K562 (cell line): Measurements from ENCODE around the gene HNRNPA3. TPM values are rescaled to one million over a fixed set of nuclear protein-coding genes. Genes with fewer than 3 reads are reported as not detected.

Source experiments
- CBX3 ChIP-seq, 2 experiments: IDR thresholded peaks; 1 replicate in 1 of 2; 2 replicates in 1 of 2; pipeline ENCODE4 v1.6.1; 2012; ENCODE audit warnings: inconsistent platforms in 2 of 2, low read length in 2 of 2, borderline replicate concordance in 1 of 2, control low read depth in 1 of 2
- CHD2 ChIP-seq: IDR thresholded peaks from 2 replicates; pipeline ENCODE4 v1.6.1; 2011; ENCODE audit warnings: low read depth, low read length
- FOXJ2 ChIP-seq: fragments of 200-800 bp; sonication (Bioruptor generic); IDR thresholded peaks from 2 replicates; pipeline ENCODE4 v1.6.1; 2016; ENCODE audit warnings: missing genetic modification characterization, missing compliant biosample characterization
- FOXM1 ChIP-seq, 2 experiments: fragments of 450-650 bp in 1 of 2; sonication (generic) in 1 of 2; formaldehyde crosslinking in 1 of 2; IDR thresholded peaks; 2 replicates each; pipeline versions ENCODE4 v1.6.1 to v1.9.0; 2017 to 2022; ENCODE audit warnings: low read depth in 2 of 2, mild to moderate bottlenecking in 2 of 2, missing genetic modification reagents in 1 of 2, moderate library complexity in 1 of 2
- HSF4 ChIP-seq: fragments of 250-450 bp; sonication (Bioruptor Pico); IDR thresholded peaks from 2 replicates; pipeline ENCODE4 v2.1.2; 2022; ENCODE audit warnings: mild to moderate bottlenecking, moderate library complexity, borderline replicate concordance
- LCOR ChIP-seq: sonication (generic); formaldehyde crosslinking; IDR thresholded peaks from 2 replicates; pipeline ENCODE4 v1.8.0; 2022; ENCODE audit warnings: mild to moderate bottlenecking, missing genetic modification reagents
- MBD2 ChIP-seq: sonication (generic); IDR thresholded peaks from 2 replicates; pipeline ENCODE4 v1.6.1; 2016; ENCODE audit warnings: low read depth, borderline replicate concordance
- MYBL2 ChIP-seq, 2 experiments: fragments of 450-650 bp in 1 of 2; sonication (generic) in 1 of 2; formaldehyde crosslinking in 1 of 2; IDR thresholded peaks; 2 replicates each; pipeline versions ENCODE4 v1.6.1 to v1.8.1; 2017 to 2022; ENCODE audit warnings: borderline replicate concordance in 1 of 2, inconsistent platforms in 1 of 2, low read depth in 1 of 2, mild to moderate bottlenecking in 1 of 2, missing genetic modification reagents in 1 of 2, moderate library complexity in 1 of 2
- NCOA6 ChIP-seq: fragments of 450-650 bp; IDR thresholded peaks from 2 replicates; pipeline ENCODE4 v1.6.1; 2017; ENCODE audit warnings: mild to moderate bottlenecking
- NFIX ChIP-seq: fragments of 250-450 bp; sonication (Bioruptor Pico); IDR thresholded peaks from 2 replicates; pipeline ENCODE4 v1.4.0; 2020; ENCODE audit warnings: low read depth, mild to moderate bottlenecking, moderate library complexity
- NR2F6 ChIP-seq: fragments of 450-650 bp; formaldehyde crosslinking; IDR thresholded peaks from 2 replicates; pipeline ENCODE4 v1.4.0; 2020; ENCODE audit warnings: mild to moderate bottlenecking
- PTBP1 ChIP-seq: fragments of 200-400 bp; formaldehyde crosslinking; IDR thresholded peaks from 2 replicates; pipeline ENCODE4 v1.6.1; 2017; ENCODE audit warnings: low read depth, low read length
- PYGO2 ChIP-seq: fragments of 450-650 bp; IDR thresholded peaks from 2 replicates; pipeline ENCODE4 v1.6.1; 2016; ENCODE audit warnings: mild to moderate bottlenecking, missing genetic modification characterization, moderate library complexity, missing compliant biosample characterization
- SMARCA5 ChIP-seq: fragments of 450-650 bp; IDR thresholded peaks from 2 replicates; pipeline ENCODE4 v1.6.1; 2016
- ZFPM2 ChIP-seq: fragments of 250-450 bp; sonication (Bioruptor Pico); IDR thresholded peaks from 2 replicates; pipeline ENCODE4 v1.5.1; 2022; ENCODE audit warnings: mild to moderate bottlenecking
- ZNF41 ChIP-seq: fragments of 250-450 bp; sonication (Bioruptor Pico); conservative IDR thresholded peaks from 2 replicates; pipeline ENCODE4 v1.4.0; 2020; ENCODE audit warnings: mild to moderate bottlenecking
- ZNF699 ChIP-seq: fragments of 250-450 bp; sonication (Bioruptor Pico); IDR thresholded peaks from 2 replicates; pipeline ENCODE4 v1.8.0; 2021; ENCODE audit warnings: mild to moderate bottlenecking, moderate library complexity; ENCODE audit not compliant: insufficient replicate concordance
- polyA plus RNA-seq, 8 experiments: library from polyadenylated mRNA; depleted of rRNA in 4 of 8; stranded (reverse) in 5 of 8; unstranded in 3 of 8; fragments of >200 nt; fragmentation: Nextera tagmentation in 2 of 8; fragmentation: Illumina TruSeq in 1 of 8; extraction: Ambion mirVana in 2 of 8; extraction: Trizol in 1 of 8; gene quantifications; 2 replicates each; pipeline versions ENCODE4 v1.2.1 to v1.2.3, GENCODE V29; 2011 to 2014; ENCODE audit warnings: inconsistent platforms in 1 of 8, missing spikeins in 1 of 8
- total RNA-seq, 7 experiments: library from RNA; depleted of rRNA in 6 of 7; stranded (reverse); fragments of >200 nt in 6 of 7; fragmentation: Illumina TruSeq in 2 of 7; extraction: Trizol in 2 of 7; gene quantifications; 2 replicates each; pipeline versions ENCODE4 v1.2.1 to v1.2.3, GENCODE V29; 2011 to 2021; ENCODE audit warnings: low replicate concordance in 1 of 7
- TF ChIP-seq, protein P1 (sequence below): fragments of 250-450 bp; sonication (Bioruptor Pico); IDR thresholded peaks from 2 replicates; pipeline ENCODE4 v1.5.0; 2021
- TF ChIP-seq, protein P2 (sequence below): fragments of 150-350 bp; IDR thresholded peaks from 2 replicates; pipeline ENCODE4 v1.6.1; 2014; ENCODE audit warnings: low read depth, mild to moderate bottlenecking, low read length, borderline replicate concordance
- TF ChIP-seq, protein P3 (sequence below): IDR thresholded peaks from 2 replicates; pipeline ENCODE4 v1.6.1; 2012; ENCODE audit warnings: low read depth, low read length, improper control_type of control experiment, borderline replicate concordance
- TF ChIP-seq, protein P4 (sequence below): fragments of 450-650 bp; IDR thresholded peaks from 2 replicates; pipeline ENCODE4 v1.6.1; 2016; ENCODE audit warnings: mild to moderate bottlenecking

HNRNPA3 gene
- total and polyA plus RNA-seq, 9 of the 15 experiments (the other 6 are each of a cell fraction or from before 2014, with no cell fraction given): 72.8 to 428 (median 192) TPM

DNA sequence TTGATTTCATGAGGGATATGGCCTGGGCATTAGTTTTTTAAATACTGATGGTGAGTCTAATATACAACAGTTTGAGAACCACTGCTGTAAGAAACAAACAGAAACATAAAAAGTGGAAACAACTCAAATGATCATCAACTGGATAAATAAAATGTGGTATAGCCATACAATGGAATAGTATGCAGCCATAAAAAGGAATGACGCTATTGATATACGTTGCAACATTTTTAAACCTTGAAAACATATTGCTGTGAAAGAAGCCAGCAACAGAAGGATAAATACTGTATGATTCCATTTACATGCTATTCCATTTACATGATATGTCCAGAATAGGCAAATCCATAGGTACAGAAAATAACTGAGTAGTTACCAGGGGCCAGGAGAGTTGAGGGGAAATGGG is 45.5 kb downstream of the HNRNPA3 start (continued):
- TF ChIP-seq ZNF699 (no peak), PTBP1 (0 out of 2 replicates have a peak, but pooled peaks have one; percentile 3), NFIX (CRISPR knock-in tag) (no peak), ZNF41 (CRISPR knock-in tag) (no peak), PYGO2 (no peak), CBX3 (IDR thresholded peaks at IDR 0.05; ENCODE audit: borderline replicate concordance in 1 of 2, low read length in 2 of 2) (peak in 1 of 2 experiments; percentile 90; a peak in 2 of 3 replicates), LCOR (CRISPR knock-in tag) (no peak), CHD2 (no peak), ZFPM2 (CRISPR knock-in tag) (no peak), SMARCA5 (peak; percentile 62; the same call in 1 of the 2 replicates), NCOA6 (0 out of 2 replicates have a peak, but pooled peaks have one; percentile 18), FOXJ2 (tag) (no peak), HSF4 (CRISPR knock-in tag) (no peak), FOXM1 (IDR thresholded peaks at IDR 0.05; ENCODE audit: low read depth) (0 out of 2 replicates have a peak, but pooled peaks have one; percentile 25), FOXM1 (CRISPR knock-in tag; IDR thresholded peaks at IDR 0.05; ENCODE audit: low read depth) (no peak), MBD2 (no peak), MYBL2 (IDR thresholded peaks at IDR 0.05; ENCODE audit: low read depth) (no peak), MYBL2 (CRISPR knock-in tag; IDR thresholded peaks at IDR 0.05; ENCODE audit: borderline replicate concordance) (no peak), NR2F6 (CRISPR knock-in tag) (no peak)
- TF ChIP-seq, protein P1, sequence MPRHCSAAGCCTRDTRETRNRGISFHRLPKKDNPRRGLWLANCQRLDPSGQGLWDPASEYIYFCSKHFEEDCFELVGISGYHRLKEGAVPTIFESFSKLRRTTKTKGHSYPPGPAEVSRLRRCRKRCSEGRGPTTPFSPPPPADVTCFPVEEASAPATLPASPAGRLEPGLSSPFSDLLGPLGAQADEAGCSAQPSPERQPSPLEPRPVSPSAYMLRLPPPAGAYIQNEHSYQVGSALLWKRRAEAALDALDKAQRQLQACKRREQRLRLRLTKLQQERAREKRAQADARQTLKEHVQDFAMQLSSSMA (CRISPR knock-in tag): no peak
- TF ChIP-seq, protein P2, sequence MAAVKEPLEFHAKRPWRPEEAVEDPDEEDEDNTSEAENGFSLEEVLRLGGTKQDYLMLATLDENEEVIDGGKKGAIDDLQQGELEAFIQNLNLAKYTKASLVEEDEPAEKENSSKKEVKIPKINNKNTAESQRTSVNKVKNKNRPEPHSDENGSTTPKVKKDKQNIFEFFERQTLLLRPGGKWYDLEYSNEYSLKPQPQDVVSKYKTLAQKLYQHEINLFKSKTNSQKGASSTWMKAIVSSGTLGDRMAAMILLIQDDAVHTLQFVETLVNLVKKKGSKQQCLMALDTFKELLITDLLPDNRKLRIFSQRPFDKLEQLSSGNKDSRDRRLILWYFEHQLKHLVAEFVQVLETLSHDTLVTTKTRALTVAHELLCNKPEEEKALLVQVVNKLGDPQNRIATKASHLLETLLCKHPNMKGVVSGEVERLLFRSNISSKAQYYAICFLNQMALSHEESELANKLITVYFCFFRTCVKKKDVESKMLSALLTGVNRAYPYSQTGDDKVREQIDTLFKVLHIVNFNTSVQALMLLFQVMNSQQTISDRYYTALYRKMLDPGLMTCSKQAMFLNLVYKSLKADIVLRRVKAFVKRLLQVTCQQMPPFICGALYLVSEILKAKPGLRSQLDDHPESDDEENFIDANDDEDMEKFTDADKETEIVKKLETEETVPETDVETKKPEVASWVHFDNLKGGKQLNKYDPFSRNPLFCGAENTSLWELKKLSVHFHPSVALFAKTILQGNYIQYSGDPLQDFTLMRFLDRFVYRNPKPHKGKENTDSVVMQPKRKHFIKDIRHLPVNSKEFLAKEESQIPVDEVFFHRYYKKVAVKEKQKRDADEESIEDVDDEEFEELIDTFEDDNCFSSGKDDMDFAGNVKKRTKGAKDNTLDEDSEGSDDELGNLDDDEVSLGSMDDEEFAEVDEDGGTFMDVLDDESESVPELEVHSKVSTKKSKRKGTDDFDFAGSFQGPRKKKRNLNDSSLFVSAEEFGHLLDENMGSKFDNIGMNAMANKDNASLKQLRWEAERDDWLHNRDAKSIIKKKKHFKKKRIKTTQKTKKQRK: no peak
- TF ChIP-seq, protein P3, sequence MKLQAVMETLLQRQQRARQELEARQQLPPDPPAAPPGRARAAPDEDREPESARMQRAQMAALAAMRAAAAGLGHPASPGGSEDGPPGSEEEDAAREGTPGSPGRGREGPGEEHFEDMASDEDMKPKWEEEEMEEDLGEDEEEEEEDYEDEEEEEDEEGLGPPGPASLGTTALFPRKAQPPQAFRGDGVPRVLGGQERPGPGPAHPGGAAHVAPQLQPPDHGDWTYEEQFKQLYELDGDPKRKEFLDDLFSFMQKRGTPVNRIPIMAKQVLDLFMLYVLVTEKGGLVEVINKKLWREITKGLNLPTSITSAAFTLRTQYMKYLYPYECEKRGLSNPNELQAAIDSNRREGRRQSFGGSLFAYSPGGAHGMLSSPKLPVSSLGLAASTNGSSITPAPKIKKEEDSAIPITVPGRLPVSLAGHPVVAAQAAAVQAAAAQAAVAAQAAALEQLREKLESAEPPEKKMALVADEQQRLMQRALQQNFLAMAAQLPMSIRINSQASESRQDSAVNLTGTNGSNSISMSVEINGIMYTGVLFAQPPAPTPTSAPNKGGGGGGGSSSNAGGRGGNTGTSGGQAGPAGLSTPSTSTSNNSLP: no peak
- TF ChIP-seq, protein P4, sequence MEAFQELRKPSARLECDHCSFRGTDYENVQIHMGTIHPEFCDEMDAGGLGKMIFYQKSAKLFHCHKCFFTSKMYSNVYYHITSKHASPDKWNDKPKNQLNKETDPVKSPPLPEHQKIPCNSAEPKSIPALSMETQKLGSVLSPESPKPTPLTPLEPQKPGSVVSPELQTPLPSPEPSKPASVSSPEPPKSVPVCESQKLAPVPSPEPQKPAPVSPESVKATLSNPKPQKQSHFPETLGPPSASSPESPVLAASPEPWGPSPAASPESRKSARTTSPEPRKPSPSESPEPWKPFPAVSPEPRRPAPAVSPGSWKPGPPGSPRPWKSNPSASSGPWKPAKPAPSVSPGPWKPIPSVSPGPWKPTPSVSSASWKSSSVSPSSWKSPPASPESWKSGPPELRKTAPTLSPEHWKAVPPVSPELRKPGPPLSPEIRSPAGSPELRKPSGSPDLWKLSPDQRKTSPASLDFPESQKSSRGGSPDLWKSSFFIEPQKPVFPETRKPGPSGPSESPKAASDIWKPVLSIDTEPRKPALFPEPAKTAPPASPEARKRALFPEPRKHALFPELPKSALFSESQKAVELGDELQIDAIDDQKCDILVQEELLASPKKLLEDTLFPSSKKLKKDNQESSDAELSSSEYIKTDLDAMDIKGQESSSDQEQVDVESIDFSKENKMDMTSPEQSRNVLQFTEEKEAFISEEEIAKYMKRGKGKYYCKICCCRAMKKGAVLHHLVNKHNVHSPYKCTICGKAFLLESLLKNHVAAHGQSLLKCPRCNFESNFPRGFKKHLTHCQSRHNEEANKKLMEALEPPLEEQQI: peak; percentile 85
